Activated naive CD8-positive, alpha-beta T cell treated with anti-CD3 and anti-CD28 coated beads, Interleukin-2, amount 50 U/mL, for 16 hours (primary cell): Measurements from ENCODE around the gene FFAR3.

ENCODE experiments used
- DNase-seq: peaks from one replicate; pipeline ENCODE4 v3.0.0-alpha.2; 2020; ENCODE audit warnings: low read depth, low spot score

FFAR3 gene

DNA sequence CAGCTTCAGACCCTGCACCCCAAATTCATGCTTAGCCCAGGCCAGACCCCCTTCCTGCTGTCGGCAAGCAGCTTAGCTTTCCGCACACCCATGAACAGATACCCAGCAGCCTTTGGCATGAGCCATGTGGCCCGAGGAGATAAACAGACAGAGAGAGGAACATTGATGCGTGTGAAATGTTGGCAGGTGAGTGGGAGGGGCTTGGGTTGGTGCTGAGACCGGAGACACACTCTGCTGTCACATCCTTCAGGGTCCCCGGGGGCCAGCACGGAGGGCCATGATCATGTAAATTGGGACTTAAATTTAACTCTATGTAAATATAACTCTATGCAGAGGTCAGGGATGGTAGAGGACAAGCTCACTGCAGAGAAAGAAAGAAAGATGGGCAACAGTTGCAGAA is 27.8 kb upstream of the FFAR3 start:
- no peak for DNase-seq

DNA sequence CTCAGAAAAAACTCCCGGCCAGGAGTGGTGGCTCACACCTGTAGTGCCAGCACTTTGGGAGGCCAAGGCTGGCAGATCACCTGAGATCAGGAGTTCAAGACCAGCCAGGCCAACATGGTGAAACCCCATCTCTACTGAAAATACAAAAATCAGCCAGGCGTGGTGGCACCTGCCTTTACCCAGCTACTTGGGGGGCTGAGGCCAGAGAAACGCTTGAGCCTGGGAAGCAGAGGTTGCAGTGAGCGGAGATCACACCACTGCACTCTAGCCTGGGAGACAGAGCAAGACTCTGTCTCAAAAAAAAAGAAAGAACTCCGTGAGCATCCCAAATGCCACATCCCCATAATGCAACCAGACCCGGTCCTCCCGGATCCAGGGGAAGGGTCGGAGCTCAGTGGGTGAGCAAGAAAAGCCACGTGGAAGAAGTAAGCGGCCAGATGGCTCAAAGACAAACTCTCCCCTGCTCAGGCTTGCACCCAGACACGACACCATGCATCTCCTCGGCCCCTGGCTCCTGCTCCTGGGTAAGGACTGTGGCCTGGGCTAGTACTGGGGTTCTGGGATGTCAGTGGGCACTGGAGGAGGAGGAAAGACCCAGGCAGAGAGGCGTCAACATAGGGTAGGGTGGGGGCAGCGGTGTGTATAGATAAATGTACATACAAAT is 26.6 kb upstream of the FFAR3 start:
- no peak for DNase-seq

- DNase-seq, result no peak
Measured at GRCh38 chr19:35332817-35333216, 25.4 kb upstream of the FFAR3 start.

- DNase-seq, result no peak
Measured at GRCh38 chr19:35334144-35334753, 24.0 kb upstream of the FFAR3 start.

DNA sequence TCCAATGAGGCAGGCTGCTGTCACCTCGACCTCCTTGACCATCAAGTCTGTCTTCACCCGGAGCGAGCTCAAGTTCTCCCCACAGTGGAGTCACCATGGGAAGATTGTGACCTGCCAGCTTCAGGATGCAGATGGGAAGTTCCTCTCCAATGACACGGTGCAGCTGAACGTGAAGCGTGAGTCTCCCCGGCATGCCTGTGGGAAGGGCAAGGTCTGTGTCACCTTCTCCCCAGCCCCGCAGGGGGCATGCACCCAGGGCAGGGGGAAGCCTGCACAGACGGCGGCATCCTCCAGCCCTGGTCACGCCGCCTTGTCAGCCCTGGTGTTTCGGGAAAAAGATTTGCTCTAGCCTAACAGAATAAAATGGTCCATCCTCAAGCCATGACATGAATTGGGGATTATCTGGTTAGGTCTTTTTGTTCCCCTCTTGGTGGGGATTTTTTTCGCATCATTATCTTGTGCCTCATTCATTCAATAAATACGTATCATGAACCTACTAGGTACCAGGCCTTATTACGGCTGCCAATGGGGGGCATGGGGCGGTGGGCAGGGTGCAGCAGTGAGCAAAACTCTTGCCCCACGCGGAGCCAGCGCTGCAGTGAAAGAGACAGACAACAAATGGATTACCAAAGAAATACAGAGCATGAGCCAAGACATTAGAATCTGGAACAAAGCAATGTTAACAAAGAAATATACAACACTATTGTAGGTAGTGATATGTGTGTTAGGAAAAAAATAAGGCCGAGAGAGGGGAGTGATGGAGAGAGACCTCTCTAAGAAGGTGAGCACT is 21.9 kb upstream of the FFAR3 start:
- DNase-seq, result no peak

GRCh38 chr19:35337097-35337983 is 20.9 kb upstream of the FFAR3 start:
- no peak for DNase-seq

GRCh38 chr19:35337984-35338296 is 20.3 kb upstream of the FFAR3 start:
- DNase-seq, result no peak

DNA sequence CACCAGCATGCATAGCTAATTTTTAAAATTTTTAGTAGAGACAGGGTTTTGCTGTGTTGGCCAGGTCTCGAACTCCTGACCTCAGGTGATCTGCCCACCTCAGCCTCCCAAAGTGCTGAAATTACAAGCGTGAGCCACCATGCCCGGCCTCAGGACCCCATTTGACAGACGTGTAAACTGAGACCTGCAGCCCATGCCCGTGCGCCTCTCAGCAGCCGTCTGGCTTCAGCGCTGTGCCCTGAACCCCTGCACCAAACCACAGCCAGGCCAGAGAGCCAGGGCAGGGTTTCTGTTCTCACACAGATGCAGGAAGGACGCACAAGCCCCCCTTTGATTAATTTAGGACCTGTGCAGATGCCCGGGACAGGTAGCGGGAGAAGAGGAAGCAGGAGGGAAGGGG is 17.8 kb upstream of the FFAR3 start:
- DNase-seq, result no peak

GRCh38 chr19:35341006-35341405 is 17.3 kb upstream of the FFAR3 start:
- DNase-seq, result no peak

GRCh38 chr19:35341565-35342225 is 16.6 kb upstream of the FFAR3 start:
- DNase-seq, result no peak

DNA sequence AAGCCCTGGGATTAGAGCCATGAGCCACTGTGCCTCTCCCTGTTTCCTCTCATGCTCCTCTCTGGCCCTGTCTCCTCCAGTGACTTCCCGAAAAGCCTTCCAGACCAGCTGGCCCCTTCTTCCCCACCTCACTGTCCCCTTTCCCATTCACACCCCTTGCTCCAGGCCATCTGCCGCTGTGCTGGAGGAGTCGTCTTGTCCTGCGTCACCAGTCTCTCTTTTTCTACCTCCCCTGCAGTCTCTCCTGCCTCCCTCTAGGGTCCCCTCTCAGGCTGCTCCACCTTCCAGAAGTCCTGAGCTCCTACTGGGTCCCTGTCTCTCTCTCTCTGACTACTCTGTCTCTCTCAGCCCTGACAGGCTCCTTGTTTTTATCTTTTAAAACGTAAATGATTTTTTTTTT is 15.8 kb upstream of the FFAR3 start:
- DNase-seq, result no peak

DNA sequence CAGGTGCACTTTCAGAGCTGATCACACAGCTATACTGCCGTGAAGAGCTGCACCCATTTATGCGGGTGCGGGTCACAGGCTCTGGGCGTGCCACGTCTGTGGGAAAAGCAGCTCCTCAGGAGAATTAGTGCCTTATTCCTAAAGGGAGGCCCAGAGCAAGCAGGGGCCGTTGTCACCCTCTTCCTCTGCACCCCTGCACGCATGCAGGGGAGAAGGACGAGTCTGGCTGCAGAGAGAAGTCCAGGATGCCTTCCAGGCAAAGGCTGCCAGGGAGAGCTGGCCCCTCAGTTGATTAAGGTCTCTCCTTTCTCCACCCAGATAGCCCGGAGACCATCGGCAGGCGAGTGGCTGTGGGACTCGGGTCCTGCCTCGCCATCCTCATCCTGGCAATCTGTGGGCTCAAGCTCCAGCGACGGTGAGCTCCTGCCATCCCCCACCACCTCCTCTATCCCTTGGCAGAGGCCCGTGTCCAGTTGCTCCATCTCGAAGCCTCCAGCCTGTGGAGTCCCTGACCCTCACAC is 13.7 kb upstream of the FFAR3 start:
- DNase-seq, result no peak

GRCh38 chr19:35345671-35346111 is 12.6 kb upstream of the FFAR3 start:
- no peak for DNase-seq

DNA sequence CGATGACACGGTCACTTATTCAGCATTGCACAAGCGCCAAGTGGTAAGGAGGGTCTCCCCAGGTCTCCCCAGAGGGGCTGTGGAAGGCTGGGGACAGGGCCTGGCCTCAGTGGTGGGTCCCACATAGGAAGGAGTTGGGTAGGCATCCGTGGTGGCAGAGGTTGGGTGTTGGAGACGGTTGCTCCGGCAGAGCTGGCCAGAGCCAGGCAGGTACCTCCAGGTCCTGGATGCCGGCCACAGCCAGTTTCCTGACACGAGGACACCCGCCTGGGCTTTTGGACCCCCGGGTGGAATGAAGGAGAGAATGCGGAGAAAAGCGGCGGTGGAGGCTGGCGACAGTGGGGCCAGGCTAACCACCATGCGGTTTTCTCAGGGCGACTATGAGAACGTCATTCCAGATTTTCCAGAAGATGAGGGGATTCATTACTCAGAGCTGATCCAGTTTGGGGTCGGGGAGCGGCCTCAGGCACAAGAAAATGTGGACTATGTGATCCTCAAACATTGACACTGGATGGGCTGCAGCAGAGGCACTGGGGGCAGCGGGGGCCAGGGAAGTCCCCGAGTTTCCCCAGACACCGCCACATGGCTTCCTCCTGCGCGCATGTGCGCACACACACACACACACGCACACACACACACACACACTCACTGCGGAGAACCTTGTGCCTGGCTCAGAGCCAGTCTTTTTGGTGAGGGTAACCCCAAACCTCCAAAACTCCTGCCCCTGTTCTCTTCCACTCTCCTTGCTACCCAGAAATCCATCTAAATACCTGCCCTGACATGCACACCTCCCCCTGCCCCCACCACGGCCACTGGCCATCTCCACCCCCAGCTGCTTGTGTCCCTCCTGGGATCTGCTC is 11.8 kb upstream of the FFAR3 start:
- peak; percentile 47 for DNase-seq

- DNase-seq, result no peak
Measured at GRCh38 chr19:35347171-35347929, 10.9 kb upstream of the FFAR3 start, which contains the start of gene FFAR1. Gene FFAR1 (plus strand): TSS chr19:35347902. CDS start chr19:35351552, 3,650 bp downstream.

- no peak for DNase-seq
Measured at GRCh38 chr19:35347930-35348298, 10.3 kb upstream of the FFAR3 start.

DNA sequence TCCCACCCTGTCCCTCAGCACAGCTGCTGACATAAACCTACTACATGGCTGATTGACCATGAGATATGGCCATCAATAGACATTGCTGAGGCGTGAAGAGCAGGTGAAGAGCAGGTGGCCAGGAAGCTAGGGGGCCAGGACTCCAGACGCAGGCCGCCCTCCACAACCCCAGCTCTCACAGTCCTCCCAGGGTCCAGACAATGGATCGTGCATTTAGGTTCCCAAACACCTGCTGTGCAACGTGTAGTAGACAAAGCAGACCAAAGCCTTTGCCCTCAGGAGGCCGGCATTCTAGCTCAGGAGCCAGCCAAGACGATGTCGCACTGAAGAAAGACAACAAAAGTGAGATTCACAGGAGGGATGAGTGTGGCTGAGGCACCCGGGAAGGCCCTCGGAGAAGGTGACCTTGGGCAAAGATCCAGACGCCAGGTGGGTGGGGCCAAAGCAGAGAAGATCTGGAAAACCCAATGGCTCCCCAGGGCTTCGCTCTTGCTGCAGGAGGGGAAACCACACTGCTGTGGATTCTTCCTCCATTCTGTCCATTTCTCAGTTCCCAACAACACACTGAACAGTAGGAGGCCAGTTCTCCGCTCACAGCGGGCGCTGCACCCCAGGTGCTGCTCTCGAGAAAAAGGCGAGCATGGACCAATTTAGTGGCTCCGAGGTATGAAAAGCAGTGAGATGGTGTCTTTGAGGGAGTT is 9.2 kb upstream of the FFAR3 start:
- no peak for DNase-seq

- no peak for DNase-seq
Measured at GRCh38 chr19:35349614-35350521, 8.4 kb upstream of the FFAR3 start.
